SK-N-SH (cell line): Measurements from ENCODE around the gene NRBP1. TPM values are rescaled to one million over a fixed set of nuclear protein-coding genes. Genes with fewer than 3 reads are reported as not detected.
A peak's percentile ranks its signal among the peaks of the same experiment; 100 is the strongest.

Experiments used
- CTCF ChIA-PET: fragments of 300-600, 350-600 bp; formaldehyde crosslinking; extraction: SDS; loops from one replicate; lab custom pipeline; 2021; lab: Yijun Ruan, JAX
- POLR2A ChIA-PET: fragments of 350-600 bp; sonication (Branson Sonifier 250); formaldehyde crosslinking; extraction: SDS; loops from one replicate; lab custom pipeline; 2020; ENCODE audit warnings: antibody characterized with exemption, inconsistent platforms; lab: Yijun Ruan, JAX
- DNase-seq: peaks from one replicate; pipeline ENCODE4 v3.0.0; 2012
- H2AFZ ChIP-seq: fragments of 200-600 bp; sonication (generic); 2 replicates; pipeline ENCODE4 v1.8.1; 2016; ENCODE audit warnings: antibody characterized with exemption, mild to moderate bottlenecking, low read depth
- H3F3A ChIP-seq: fragments of 200-600 bp; sonication (generic); replicated peaks from 2 replicates; pipeline ENCODE3; 2016; ENCODE audit warnings: antibody characterized with exemption, mild to moderate bottlenecking; ENCODE audit not compliant: insufficient read depth
- H3K27ac ChIP-seq, 2 experiments: fragments of 200-500 bp in 1 of 2; fragments of 200-600 bp in 1 of 2; sonication (Bioruptor generic) in 1 of 2; sonication (generic), shearing (Covaris generic) in 1 of 2; 2 replicates each; pipeline versions ENCODE4 v1.5.1 to v1.6.1; 2014 to 2016; ENCODE audit warnings: low read depth in 2 of 2, inconsistent platforms in 1 of 2, low read length in 1 of 2, mild to moderate bottlenecking in 1 of 2, mixed read lengths in 1 of 2
- H3K27me3 ChIP-seq: fragments of 200-600 bp; sonication (generic), shearing (Covaris generic); 2 replicates; pipeline ENCODE4 v1.6.1; 2016; ENCODE audit warnings: mixed run types; ENCODE audit not compliant: insufficient read depth
- H3K36me3 ChIP-seq, 2 experiments: fragments of 200-500 bp in 1 of 2; fragments of 200-600 bp in 1 of 2; sonication (Bioruptor generic) in 1 of 2; sonication (generic) in 1 of 2; replicated peaks in 1 of 2; 2 replicates each; pipeline versions ENCODE3 to v1.5.1; 2014 to 2016; ENCODE audit warnings: low read length in 1 of 2, mild to moderate bottlenecking in 1 of 2; ENCODE audit not compliant: insufficient read depth in 2 of 2, control insufficient read depth in 1 of 2
- H3K4me1 ChIP-seq, 2 experiments: fragments of 200-500 bp in 1 of 2; fragments of 200-600 bp in 1 of 2; sonication (Bioruptor generic) in 1 of 2; sonication (generic), shearing (Covaris generic) in 1 of 2; 2 replicates each; pipeline versions ENCODE4 v1.5.1 to v1.6.1; 2014 to 2016; ENCODE audit warnings: low read depth in 1 of 2, low read length in 1 of 2, mixed run types in 1 of 2; ENCODE audit not compliant: insufficient read depth in 2 of 2, control insufficient read depth in 1 of 2
- H3K4me2 ChIP-seq: fragments of 200-600 bp; sonication (generic), shearing (Covaris generic); 2 replicates; pipeline ENCODE4 v1.6.1; 2017; ENCODE audit warnings: mixed run types
- H3K4me3 ChIP-seq, 2 experiments: fragments of 200-500 bp in 1 of 2; fragments of 200-600 bp in 1 of 2; sonication (Bioruptor generic) in 1 of 2; sonication (generic), shearing (Covaris generic) in 1 of 2; 2 replicates each; pipeline versions ENCODE4 v1.5.1 to v1.8.1; 2014 to 2016; ENCODE audit warnings: low read depth in 2 of 2, inconsistent platforms in 1 of 2, low read length in 1 of 2, mild to moderate bottlenecking in 1 of 2, mixed read lengths in 1 of 2, moderate library complexity in 1 of 2
- H3K79me2 ChIP-seq: fragments of 200-600 bp; sonication (generic); 2 replicates; pipeline ENCODE4 v1.8.1; 2017; ENCODE audit warnings: mild to moderate bottlenecking; ENCODE audit not compliant: insufficient read depth
- H3K9ac ChIP-seq: fragments of 200-600 bp; sonication (generic); 2 replicates; pipeline ENCODE4 v1.6.1; 2017; ENCODE audit warnings: mixed run types
- H3K9me2 ChIP-seq: fragments of 200-600 bp; sonication (generic); 2 replicates; pipeline ENCODE4 v1.6.1; 2017; ENCODE audit warnings: mixed run types
- H3K9me3 ChIP-seq: fragments of 200-600 bp; sonication (generic); 2 replicates; pipeline ENCODE4 v1.6.1; 2017; ENCODE audit warnings: mixed run types, mild to moderate bottlenecking, moderate library complexity
- H4K20me1 ChIP-seq: fragments of 200-600 bp; sonication (generic); 2 replicates; pipeline ENCODE4 v1.6.1; 2017; ENCODE audit warnings: mild to moderate bottlenecking, mixed run types; ENCODE audit not compliant: insufficient read depth
- EP300 ChIP-seq, 2 experiments: IDR thresholded peaks; 2 replicates each; pipeline versions ENCODE4 v1.4.0 to v1.6.1; 2012; ENCODE audit warnings: borderline replicate concordance in 1 of 2, low read depth in 1 of 2, low read length in 1 of 2
- FOXJ3 ChIP-seq: sonication (generic); formaldehyde crosslinking; IDR thresholded peaks from 2 replicates; pipeline ENCODE4 v1.5.1; 2020; ENCODE audit warnings: mild to moderate bottlenecking, missing genetic modification reagents
- FOXM1 ChIP-seq: IDR thresholded peaks from 2 replicates; pipeline ENCODE4 v1.4.0; 2012; ENCODE audit warnings: low read depth, mild to moderate bottlenecking
- GATA2 ChIP-seq: sonication (generic); formaldehyde crosslinking; IDR thresholded peaks from 2 replicates; pipeline ENCODE4 v1.5.0; 2020; ENCODE audit warnings: mild to moderate bottlenecking, missing genetic modification reagents
- NRF1 ChIP-seq: IDR thresholded peaks from 2 replicates; pipeline ENCODE4 v1.6.1; 2012; ENCODE audit warnings: low read depth, mild to moderate bottlenecking, low read length
- POLR2AphosphoS5 ChIP-seq: IDR thresholded peaks from 2 replicates; pipeline ENCODE4 v1.6.1; 2012; ENCODE audit warnings: low read depth, low read length
- RAD21 ChIP-seq: IDR thresholded peaks from 2 replicates; pipeline ENCODE4 v1.6.1; 2012; ENCODE audit warnings: mild to moderate bottlenecking, low read length
- RXRA ChIP-seq: IDR thresholded peaks from 2 replicates; pipeline ENCODE4 v1.4.0; 2012; ENCODE audit warnings: low read depth, mild to moderate bottlenecking, borderline replicate concordance
- TCF12 ChIP-seq: IDR thresholded peaks from 2 replicates; pipeline ENCODE4 v1.4.0; 2012
- TEAD4 ChIP-seq: IDR thresholded peaks from 2 replicates; pipeline ENCODE4 v1.4.0; 2012; ENCODE audit warnings: mild to moderate bottlenecking, borderline replicate concordance; ENCODE audit not compliant: insufficient read depth
- WGBS: methylation state at CpG from one replicate; pipeline ENCODE4 v1.1.6; 2017; ENCODE audit warnings: low lambda C conversion rate; 5-methylcytosine and 5-hydroxymethylcytosine counted together
- polyA plus RNA-seq, 3 experiments: library from polyadenylated mRNA; depleted of rRNA; stranded (reverse); fragments of >200 nt; gene quantifications; 2 replicates each; pipeline ENCODE4 v1.2.3, GENCODE V29; 2012
- TF ChIP-seq, protein P1 (sequence below): fragments of 150-350 bp; IDR thresholded peaks from 2 replicates; pipeline ENCODE4 v1.6.1; 2016; ENCODE audit warnings: mild to moderate bottlenecking, low read depth, low read length
- TF ChIP-seq, protein P2 (sequence below): IDR thresholded peaks from 2 replicates; pipeline ENCODE4; 2012
- TF ChIP-seq, protein P3 (sequence below): fragments of 200-600 bp; sonication (generic); IDR thresholded peaks from 2 replicates; pipeline ENCODE4 v1.6.1; 2017; ENCODE audit warnings: antibody characterized with exemption, mild to moderate bottlenecking, moderate library complexity

Gene NRBP1
- polyA plus RNA-seq, 1 of the 3 experiments (the other 2 are of a cell fraction) = 182 TPM

DNA sequence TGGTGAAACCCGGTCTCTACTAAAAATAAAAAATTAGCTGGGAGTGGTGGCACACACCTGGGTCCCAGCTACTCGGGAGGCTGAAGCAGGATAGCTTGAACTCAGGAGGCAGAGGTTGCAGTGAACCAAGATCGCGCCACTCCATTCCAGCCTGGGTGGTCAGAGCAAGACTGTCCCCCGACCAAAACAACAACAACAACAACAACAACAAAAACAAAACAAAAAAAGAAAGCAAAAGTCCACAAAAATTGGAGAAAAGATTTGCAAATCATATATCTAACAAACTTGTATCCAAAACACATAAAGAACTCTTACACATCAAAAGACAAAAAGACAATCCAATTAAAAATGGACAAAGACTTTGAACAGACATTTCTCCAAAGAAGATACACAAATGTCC is 29.5 kb upstream of the NRBP1 start (continued):
- TF ChIP-seq, protein P1, sequence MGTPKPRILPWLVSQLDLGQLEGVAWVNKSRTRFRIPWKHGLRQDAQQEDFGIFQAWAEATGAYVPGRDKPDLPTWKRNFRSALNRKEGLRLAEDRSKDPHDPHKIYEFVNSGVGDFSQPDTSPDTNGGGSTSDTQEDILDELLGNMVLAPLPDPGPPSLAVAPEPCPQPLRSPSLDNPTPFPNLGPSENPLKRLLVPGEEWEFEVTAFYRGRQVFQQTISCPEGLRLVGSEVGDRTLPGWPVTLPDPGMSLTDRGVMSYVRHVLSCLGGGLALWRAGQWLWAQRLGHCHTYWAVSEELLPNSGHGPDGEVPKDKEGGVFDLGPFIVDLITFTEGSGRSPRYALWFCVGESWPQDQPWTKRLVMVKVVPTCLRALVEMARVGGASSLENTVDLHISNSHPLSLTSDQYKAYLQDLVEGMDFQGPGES = no peak
- TF ChIP-seq, protein P2, sequence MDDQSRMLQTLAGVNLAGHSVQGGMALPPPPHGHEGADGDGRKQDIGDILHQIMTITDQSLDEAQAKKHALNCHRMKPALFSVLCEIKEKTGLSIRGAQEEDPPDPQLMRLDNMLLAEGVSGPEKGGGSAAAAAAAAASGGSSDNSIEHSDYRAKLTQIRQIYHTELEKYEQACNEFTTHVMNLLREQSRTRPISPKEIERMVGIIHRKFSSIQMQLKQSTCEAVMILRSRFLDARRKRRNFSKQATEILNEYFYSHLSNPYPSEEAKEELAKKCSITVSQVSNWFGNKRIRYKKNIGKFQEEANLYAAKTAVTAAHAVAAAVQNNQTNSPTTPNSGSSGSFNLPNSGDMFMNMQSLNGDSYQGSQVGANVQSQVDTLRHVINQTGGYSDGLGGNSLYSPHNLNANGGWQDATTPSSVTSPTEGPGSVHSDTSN = no peak
- TF ChIP-seq RAD21 = no peak
- no peak for TF ChIP-seq EP300 (IDR thresholded peaks at IDR 0.05; ENCODE audit: borderline replicate concordance in 1 of 2, low read depth in 1 of 2, low read length in 1 of 2)
- no peak for TF ChIP-seq GATA2
- TF ChIP-seq TEAD4 = no peak
- no peak for TF ChIP-seq NRF1
- TF ChIP-seq FOXJ3 (CRISPR knock-in tag) = no peak

DNA sequence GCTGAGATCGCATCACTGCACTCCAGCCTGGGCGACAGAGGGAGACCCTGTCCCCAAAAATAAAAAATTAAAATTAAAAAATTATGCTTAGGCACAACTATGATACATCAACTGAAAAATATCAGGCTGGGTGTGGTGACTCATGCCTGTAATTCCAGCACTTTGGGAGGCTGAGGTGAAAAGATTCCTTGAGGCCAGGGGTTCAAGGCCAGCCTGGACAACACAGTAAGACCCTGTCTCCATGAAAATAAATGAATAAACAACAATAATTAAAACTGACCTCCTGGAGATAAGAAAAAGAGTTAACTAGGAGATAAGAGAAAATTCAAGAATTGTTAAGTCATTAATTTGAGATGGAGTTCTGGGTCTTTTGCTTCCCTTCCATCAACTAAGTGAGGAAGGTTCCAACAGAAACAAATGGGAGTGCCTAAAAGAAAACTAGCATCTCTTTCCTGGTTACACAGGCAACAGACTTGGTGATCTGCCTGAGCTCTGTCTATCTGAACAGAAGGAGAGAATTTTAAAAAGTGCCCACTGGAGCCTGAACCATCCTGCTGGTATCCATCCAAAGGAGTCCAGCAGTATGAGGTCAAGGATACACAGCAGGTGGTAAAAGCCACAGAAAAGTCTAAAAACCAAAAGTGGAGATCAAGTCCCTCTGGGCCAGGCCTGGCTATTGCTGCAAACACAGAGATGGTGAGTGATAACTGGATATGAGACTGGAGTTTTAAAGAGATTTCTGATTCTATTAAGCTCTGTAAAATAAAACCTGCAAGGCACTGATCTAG is 27.9 kb upstream of the NRBP1 start:
- Histone ChIP-seq H3K79me2 (peaks cover 100% of the 10 kb centered on the region), H4K20me1 (peaks cover 85% of the 10 kb centered on the region), H3K4me1 (no peaks in the 10 kb centered on the region; a peak in 1 of 4 replicates), H3K36me3 (peaks cover 0 to 32% of the 10 kb centered on the region in 2 experiments), H3F3A (no peaks in the 10 kb centered on the region), H3K9ac (no peak overlapping the region), H2AFZ (no peak overlapping the region), H3K9me2 (no peaks in the 10 kb centered on the region), H3K27ac (no peak overlapping the region; a peak in 1 of 4 replicates), H3K27me3 (no peaks in the 10 kb centered on the region), H3K9me3 (no peaks in the 10 kb centered on the region), H3K4me3 (no peak overlapping the region), H3K4me2 (no peak overlapping the region; the same call in 1 of the 2 replicates)
- TF ChIP-seq GATA2 (peak; percentile 19; the same call in 1 of the 2 replicates), TCF12 (no peak), FOXM1 (no peak), RXRA (no peak), POLR2AphosphoS5 (no peak)
- TF ChIP-seq, protein P3, sequence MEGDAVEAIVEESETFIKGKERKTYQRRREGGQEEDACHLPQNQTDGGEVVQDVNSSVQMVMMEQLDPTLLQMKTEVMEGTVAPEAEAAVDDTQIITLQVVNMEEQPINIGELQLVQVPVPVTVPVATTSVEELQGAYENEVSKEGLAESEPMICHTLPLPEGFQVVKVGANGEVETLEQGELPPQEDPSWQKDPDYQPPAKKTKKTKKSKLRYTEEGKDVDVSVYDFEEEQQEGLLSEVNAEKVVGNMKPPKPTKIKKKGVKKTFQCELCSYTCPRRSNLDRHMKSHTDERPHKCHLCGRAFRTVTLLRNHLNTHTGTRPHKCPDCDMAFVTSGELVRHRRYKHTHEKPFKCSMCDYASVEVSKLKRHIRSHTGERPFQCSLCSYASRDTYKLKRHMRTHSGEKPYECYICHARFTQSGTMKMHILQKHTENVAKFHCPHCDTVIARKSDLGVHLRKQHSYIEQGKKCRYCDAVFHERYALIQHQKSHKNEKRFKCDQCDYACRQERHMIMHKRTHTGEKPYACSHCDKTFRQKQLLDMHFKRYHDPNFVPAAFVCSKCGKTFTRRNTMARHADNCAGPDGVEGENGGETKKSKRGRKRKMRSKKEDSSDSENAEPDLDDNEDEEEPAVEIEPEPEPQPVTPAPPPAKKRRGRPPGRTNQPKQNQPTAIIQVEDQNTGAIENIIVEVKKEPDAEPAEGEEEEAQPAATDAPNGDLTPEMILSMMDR = no peak
- WGBS = 100% methylated on average over 2 of the region's 2 CpGs
- ChIA-PET CTCF (interaction anchor here (1.1 to 2.2 kb wide), 4 partner anchors 9 to 283 kb away, joined by 3 to 9 read pairs (median 4); partner anchors contain the start of genes PPM1G and ZNF513), POLR2A (interaction anchor here (0.7 to 1.4 kb wide), 3 partner anchors 9 to 29 kb away, joined by 3 read pairs; partner anchors contain the start of genes NRBP1 and PPM1G)
- DNase-seq = no peak
